ENCODE measurements around the gene MATN3. TPM values are rescaled to one million over a fixed set of nuclear protein-coding genes. Genes with fewer than 3 reads are reported as not detected.

MATN3 gene
- total RNA-seq, 2 donors from 2014 or later, result 1.3 to 1.8 TPM

GRCh38 chr2:20018601-20019152, 6.2 kb upstream of the MATN3 start:
- no peak for ATAC-seq (ENCODE audit: insufficient number of reproducible peaks, low FRiP score, low read depth)
- TF ChIP-seq, protein P1, sequence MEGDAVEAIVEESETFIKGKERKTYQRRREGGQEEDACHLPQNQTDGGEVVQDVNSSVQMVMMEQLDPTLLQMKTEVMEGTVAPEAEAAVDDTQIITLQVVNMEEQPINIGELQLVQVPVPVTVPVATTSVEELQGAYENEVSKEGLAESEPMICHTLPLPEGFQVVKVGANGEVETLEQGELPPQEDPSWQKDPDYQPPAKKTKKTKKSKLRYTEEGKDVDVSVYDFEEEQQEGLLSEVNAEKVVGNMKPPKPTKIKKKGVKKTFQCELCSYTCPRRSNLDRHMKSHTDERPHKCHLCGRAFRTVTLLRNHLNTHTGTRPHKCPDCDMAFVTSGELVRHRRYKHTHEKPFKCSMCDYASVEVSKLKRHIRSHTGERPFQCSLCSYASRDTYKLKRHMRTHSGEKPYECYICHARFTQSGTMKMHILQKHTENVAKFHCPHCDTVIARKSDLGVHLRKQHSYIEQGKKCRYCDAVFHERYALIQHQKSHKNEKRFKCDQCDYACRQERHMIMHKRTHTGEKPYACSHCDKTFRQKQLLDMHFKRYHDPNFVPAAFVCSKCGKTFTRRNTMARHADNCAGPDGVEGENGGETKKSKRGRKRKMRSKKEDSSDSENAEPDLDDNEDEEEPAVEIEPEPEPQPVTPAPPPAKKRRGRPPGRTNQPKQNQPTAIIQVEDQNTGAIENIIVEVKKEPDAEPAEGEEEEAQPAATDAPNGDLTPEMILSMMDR (IDR thresholded peaks at IDR 0.05), result no peak
- H3K9me3 ChIP-seq, result no peaks in the 10 kb centered on the region

GRCh38 chr2:20016346-20016745, 3.9 kb upstream of the MATN3 start:
- peaks cover 10 to 12% of the 10 kb centered on the region in 2 donors for H3K4me1 ChIP-seq (ENCODE audit: control insufficient read depth in 1 of 2, low read depth in 2 of 2)
- H3K27me3 ChIP-seq (replicated peaks; ENCODE audit: insufficient read depth), result no peaks in the 10 kb centered on the region
- no peaks in the 10 kb centered on the region for H3K9me3 ChIP-seq
- DNase-seq (ENCODE audit: low spot score) (no peak), ATAC-seq (ENCODE audit: insufficient number of reproducible peaks, low FRiP score, low read depth) (no peak)
- H3K4me3 ChIP-seq, result no peak overlapping the region
- no peak overlapping the region for H3K27ac ChIP-seq
- no peaks in the 10 kb centered on the region for H3K36me3 ChIP-seq
- TF ChIP-seq, protein P1 (IDR thresholded peaks at IDR 0.05), result no peak

More at GRCh38 chr2:20018601-20019152, 6.2 kb upstream of the MATN3 start:
- Histone ChIP-seq H3K4me3 (no peak overlapping the region), H3K27me3 (replicated peaks; ENCODE audit: insufficient read depth) (no peaks in the 10 kb centered on the region), H3K27ac (no peak overlapping the region), H3K4me1 (ENCODE audit: control insufficient read depth in 1 of 2, low read depth in 2 of 2) (no peaks in the 10 kb centered on the region), H3K36me3 (peaks cover 2% of the 10 kb centered on the region)
- no peak for DNase-seq (ENCODE audit: low spot score)

GRCh38 chr2:20015482-20016083, 3.1 kb upstream of the MATN3 start:
- TF ChIP-seq, protein P1 (IDR thresholded peaks at IDR 0.05), result peak; percentile 62
- Histone ChIP-seq H3K4me3 (no peak overlapping the region), H3K9me3 (no peaks in the 10 kb centered on the region), H3K4me1 (ENCODE audit: control insufficient read depth in 1 of 2, low read depth in 2 of 2) (peaks cover 10 to 12% of the 10 kb centered on the region in 2 donors), H3K36me3 (no peaks in the 10 kb centered on the region), H3K27me3 (replicated peaks; ENCODE audit: insufficient read depth) (no peaks in the 10 kb centered on the region), H3K27ac (no peak overlapping the region)
- DNase-seq (ENCODE audit: low spot score), result no peak
- ATAC-seq (ENCODE audit: insufficient number of reproducible peaks, low FRiP score, low read depth), result peak; percentile 41

- TF ChIP-seq, protein P1 (IDR thresholded peaks at IDR 0.05), result no peak
- no peaks in the 10 kb centered on the region for H3K9me3 ChIP-seq
- peak overlapping the region; percentile 88 for H3K4me3 ChIP-seq
- DNase-seq (ENCODE audit: low spot score) (no peak), ATAC-seq (ENCODE audit: insufficient number of reproducible peaks, low FRiP score, low read depth) (no peak)
- H3K36me3 ChIP-seq, result no peaks in the 10 kb centered on the region
- H3K27ac ChIP-seq, result peak overlapping the region; percentile 76 to 80
- H3K4me1 ChIP-seq (ENCODE audit: control insufficient read depth in 1 of 2, low read depth in 2 of 2), result peaks cover 10 to 12% of the 10 kb centered on the region in 2 donors
- H3K27me3 ChIP-seq (replicated peaks; ENCODE audit: insufficient read depth), result no peaks in the 10 kb centered on the region
These were observed 820 bp upstream of the MATN3 start for GRCh38 chr2:20013126-20013849.

GRCh38 chr2:20012032-20012281, 511 bp downstream of the MATN3 start:
- peaks cover 10 to 12% of the 10 kb centered on the region in 2 donors for H3K4me1 ChIP-seq (ENCODE audit: control insufficient read depth in 1 of 2, low read depth in 2 of 2)
- no peak for DNase-seq (ENCODE audit: low spot score)
- peak overlapping the region; percentile 88 for H3K4me3 ChIP-seq
- H3K27me3 ChIP-seq (replicated peaks; ENCODE audit: insufficient read depth), result no peaks in the 10 kb centered on the region
- no peaks in the 10 kb centered on the region for H3K36me3 ChIP-seq
- no peak overlapping the region for H3K27ac ChIP-seq
- no peaks in the 10 kb centered on the region for H3K9me3 ChIP-seq
- TF ChIP-seq, protein P1 (IDR thresholded peaks at IDR 0.05), result no peak
- peak; percentile 21 for ATAC-seq (ENCODE audit: insufficient number of reproducible peaks, low FRiP score, low read depth)
